ENCODE measurements around the gene PTER.

Gene PTER

DNA sequence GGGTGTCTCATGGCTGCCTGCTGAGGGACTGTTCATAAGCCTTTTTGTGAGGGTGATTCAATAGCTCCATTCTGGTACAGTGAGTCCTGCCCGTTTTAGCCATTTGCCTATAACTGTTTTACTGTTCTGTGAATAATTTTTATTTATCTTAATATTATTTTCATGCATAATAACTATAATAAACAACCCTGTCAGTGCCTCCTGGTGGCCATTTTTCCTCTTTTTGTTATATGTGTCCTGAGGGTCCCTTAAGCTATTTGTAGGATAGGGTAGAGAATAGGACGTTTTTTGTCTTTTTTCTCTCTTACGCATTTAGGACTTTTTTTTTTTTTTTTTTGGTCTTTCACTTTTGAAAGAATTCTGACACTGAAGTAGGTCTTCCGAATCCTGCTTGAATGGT lies 82.0 kb downstream of the PTER start:
- TF ChIP-seq, protein P1, sequence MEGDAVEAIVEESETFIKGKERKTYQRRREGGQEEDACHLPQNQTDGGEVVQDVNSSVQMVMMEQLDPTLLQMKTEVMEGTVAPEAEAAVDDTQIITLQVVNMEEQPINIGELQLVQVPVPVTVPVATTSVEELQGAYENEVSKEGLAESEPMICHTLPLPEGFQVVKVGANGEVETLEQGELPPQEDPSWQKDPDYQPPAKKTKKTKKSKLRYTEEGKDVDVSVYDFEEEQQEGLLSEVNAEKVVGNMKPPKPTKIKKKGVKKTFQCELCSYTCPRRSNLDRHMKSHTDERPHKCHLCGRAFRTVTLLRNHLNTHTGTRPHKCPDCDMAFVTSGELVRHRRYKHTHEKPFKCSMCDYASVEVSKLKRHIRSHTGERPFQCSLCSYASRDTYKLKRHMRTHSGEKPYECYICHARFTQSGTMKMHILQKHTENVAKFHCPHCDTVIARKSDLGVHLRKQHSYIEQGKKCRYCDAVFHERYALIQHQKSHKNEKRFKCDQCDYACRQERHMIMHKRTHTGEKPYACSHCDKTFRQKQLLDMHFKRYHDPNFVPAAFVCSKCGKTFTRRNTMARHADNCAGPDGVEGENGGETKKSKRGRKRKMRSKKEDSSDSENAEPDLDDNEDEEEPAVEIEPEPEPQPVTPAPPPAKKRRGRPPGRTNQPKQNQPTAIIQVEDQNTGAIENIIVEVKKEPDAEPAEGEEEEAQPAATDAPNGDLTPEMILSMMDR (conservative IDR thresholded peaks at IDR 0.05; ENCODE audit: low read length) = no peak; the same call in 1 of the 2 replicates
- DNase-seq (ENCODE audit: low read depth) = no peak

DNA sequence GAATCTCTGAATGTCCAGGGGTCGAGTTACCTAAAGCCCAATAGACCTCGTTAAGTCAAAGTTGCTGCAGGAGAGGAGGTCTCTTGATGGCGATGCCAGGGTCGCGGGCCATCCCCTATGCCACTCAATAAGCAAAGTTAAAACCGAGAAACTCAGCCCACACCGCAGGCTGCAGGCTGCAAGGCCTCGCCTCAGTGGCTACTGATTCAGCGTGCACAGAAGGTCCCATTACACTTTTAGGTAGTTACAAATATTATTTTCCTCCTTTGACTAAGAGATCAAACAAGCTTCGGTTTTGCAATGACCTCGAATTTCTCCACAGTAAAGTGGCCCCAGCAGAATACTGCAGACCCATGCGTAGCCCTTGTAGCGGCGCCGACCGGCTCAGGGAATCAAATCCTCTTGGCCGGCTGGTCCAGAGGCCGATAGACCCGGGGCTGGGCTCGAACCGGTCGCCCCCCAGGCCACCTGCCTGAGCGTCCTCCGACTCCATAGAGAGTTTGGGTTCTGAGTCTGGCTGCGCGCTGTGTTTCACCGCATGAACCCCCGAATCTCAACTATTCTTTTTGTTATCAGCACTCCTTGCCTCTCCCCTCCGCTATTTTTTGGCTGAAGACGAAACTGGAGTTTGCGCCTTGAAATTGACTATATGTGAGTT lies 82.6 kb downstream of the PTER start:
- DNase-seq (ENCODE audit: low read depth) = no peak
- TF ChIP-seq, protein P1 (conservative IDR thresholded peaks at IDR 0.05; ENCODE audit: low read length) = no peak
- H3K4me3 ChIP-seq (ENCODE audit: low read length) = no peak overlapping the region

More for the DNA sequence above, 82.0 kb downstream of the PTER start:
- H3K4me3 ChIP-seq (ENCODE audit: low read length) = no peak overlapping the region

DNA sequence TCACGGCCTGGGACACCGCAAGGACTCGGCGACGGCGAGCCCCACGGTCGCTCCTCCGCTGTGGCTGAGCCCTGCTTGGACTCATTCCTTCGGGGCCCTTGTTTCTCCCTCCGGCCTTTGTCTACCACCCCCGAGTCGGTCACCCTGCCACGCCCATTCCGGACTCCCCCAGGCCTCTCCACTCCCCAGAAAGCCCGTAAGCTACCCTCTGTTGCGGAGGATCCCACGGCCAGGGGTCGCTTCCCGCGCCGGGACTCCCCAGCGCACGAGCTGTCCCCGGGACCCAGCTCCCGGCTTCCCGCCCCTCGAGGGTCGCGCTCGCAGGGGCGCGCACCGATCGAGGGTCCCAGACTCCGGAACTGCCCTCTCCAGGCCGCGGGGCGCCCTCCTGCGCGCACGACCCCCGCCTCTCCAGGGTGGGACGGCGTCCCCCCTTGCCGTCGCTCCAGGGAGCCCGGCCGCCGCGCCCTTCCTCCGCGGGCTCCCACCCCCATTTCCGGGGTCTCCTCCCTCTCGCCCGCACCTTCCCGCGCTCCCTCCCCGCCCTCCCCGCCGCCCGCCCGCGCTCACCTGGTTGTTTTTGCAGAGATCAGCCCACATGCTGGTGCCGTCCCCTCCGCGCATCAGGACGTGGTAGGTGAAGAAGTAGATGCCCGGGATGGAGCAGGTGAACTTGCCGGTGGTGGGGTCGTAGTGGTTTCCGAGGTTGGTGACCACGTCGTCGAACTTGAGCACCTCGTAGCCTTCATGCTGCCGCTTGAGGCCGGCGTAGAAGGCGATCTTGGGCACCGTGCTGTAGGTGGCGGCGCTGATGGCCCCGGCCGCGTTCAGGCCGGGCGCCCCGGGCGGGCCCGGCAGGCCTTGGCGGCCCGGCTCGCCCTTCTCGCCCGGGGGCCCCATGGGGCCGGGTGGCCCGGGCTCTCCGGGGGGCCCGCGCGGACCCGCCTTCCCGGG lies 83.4 kb downstream of the PTER start:
- TF ChIP-seq, protein P1 (conservative IDR thresholded peaks at IDR 0.05; ENCODE audit: low read length) = no peak
- DNase-seq (ENCODE audit: low read depth) = no peak
- no peak overlapping the region; the same call in 1 of the 2 replicates for H3K4me3 ChIP-seq (ENCODE audit: low read length)

DNA sequence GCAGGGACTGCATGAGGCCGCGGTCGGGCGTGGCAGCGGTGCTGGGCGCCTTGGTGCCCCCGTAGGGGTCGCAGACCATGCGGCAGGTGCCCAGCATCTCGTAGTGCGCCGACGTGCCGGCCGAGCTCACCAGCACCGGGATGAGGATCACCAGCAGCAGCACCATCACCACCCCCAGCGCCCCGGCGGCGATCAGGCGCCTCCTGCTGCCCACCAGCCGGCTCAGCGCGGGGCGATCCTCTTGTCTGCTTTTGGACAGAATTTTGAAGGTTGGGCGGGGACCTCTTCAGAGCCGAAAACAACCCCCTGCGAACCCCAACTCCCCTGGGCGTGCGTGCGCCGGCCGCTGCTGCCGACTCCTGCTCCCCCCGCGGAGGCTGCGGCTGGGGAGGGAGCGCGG lies 84.1 kb downstream of the PTER start:
- TF ChIP-seq, protein P1 (conservative IDR thresholded peaks at IDR 0.05; ENCODE audit: low read length) = peak; percentile 29
- DNase-seq (ENCODE audit: low read depth) = peak; percentile 15
- H3K4me3 ChIP-seq (ENCODE audit: low read length) = peak overlapping the region; percentile 46

DNA sequence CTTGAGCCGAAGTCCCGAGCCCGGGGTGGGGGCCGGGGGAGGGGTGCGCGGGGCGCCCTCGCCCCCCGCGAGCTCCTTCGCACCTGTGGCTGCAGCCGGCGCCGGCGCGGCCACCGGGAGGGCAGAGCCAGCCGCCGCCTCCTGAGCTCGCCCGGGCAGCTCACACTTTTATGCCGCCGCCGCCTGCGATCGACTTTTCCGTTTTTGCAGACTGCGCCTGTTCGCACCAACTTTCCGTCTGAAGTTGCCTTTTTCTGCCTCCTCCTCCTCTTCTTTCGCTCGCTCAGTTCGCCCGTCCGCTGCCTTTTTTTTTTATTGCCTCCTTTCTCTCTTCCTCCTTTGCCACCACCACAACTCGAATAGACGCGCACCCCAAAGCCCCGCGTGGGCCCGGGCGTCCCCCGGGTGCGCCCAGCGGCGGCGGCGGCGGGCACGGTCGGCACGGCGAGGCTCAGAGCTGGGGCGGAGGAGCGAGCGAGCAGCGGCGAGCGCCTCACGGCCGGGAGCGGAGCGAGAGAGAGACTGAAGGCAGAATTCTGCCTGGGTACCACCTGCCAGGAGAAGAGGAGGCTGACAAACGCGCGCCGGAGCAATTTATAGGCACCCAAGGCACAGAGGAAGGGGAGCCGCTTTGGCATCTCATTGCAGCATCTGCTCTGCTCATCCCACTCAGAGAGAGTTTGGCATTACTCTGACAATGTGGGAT lies 84.7 kb downstream of the PTER start, which contains the start of gene C1QL3:
Gene C1QL3, minus strand, starts transcription at position 569 of the 706 bp plus-strand sequence. CDS start 814 bp downstream, outside the sequence.
- peak within 1 kb of the TSS; percentile 49 for H3K4me3 ChIP-seq (ENCODE audit: low read length)

DNA sequence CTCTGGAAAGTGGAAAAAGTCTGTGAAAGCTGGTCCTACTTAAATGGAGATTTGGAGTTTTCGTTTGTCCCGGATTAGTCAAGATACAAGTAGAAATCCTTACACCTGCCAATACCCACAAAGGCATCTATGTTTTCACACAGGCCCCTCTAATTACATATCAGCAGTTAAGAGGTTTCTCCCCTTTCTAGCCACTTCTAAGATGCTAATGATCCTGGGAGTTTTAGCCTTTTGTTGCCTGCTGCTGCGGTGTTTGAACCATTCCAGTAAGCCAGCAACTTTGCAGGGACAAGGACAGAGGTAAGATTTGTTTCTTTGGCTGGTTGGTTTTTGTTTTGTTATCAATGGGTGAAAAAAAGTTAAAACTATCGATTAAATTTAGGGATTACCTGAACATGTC lies 90.6 kb downstream of the PTER start:
- no peak overlapping the region for H3K4me3 ChIP-seq (ENCODE audit: low read length)
- TF ChIP-seq, protein P1 (conservative IDR thresholded peaks at IDR 0.05; ENCODE audit: low read length) = no peak
- no peak for DNase-seq (ENCODE audit: low read depth)

More for the DNA sequence above, 84.7 kb downstream of the PTER start, which contains the start of gene C1QL3:
- TF ChIP-seq, protein P1 (conservative IDR thresholded peaks at IDR 0.05; ENCODE audit: low read length) = no peak
- DNase-seq (ENCODE audit: low read depth) = peak; percentile 9

All from AG10803 (cell line).